Stimulated activated CD8-positive, alpha-beta memory T cell treated with anti-CD3 and anti-CD28 coated beads, Interleukin-15, amount 100 ng/mL, for 48 hours (primary cell): ENCODE data around the gene PAQR6.
A peak's percentile ranks its signal among the peaks of the same experiment; 100 is the strongest.

Experiments used
- DNase-seq, 2 donors: peaks; one replicate each; pipeline ENCODE4 v3.0.0-alpha.2; 2020; ENCODE audit warnings: low read depth in 2 of 2

The PAQR6 gene

DNA sequence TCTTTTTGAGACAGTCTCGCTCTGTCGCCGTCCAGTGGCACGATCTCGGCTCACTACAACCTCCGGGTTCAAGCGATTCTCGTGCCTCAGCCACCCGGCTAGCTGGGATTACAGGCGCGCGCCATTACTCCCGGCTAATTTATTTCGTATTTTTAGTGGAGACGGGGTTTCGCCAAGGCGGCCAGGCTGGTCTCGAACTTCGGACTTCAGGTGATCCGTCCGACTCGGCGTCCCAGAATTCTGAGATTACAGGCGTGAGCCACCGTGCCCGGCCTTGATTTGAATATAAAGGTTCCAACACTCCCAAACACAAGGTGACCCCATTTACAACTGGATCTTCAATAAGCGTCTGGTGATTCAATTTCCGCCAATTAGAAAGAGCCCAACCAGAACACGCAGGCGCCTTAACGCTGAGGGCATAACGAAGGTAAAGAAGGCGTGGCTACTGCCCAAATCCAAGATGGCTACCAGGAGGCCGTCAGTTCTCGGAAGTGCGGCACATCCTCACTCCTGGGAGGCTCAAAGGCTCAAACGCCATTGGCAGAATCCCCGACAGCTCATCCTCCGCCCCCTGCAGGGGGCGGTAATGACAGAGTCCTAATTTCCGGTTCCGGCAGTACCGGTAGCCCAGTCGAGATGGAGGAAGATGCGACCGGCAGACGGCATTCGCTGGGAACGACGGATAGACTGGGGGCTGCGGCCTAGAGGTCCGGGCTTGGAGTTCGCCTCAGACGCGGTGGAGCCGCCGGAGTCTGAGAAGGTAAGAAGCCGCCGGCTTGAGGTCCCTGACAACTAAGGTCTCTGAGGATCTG, 54.2 kb downstream of the PAQR6 start, which contains the start of gene SLC25A44:
TSS of gene SLC25A44 (plus strand) at position 617 of the 812 bp plus-strand sequence. CDS start 5,744 bp downstream, outside the sequence.
- peak; percentile 92 to 96 for DNase-seq
